Measurements from ENCODE around the gene ACTRT3.

GRCh38 chr3:169790219-169790618 is 20.9 kb upstream of the ACTRT3 start:
- TF ChIP-seq YY1 (IDR thresholded peaks at IDR 0.05; ENCODE audit: insufficient read depth, insufficient read length) (no peak), ZNF274 (IDR thresholded peaks at IDR 0.05; ENCODE audit: low read depth, low read length) (no peak), SUZ12 (IDR thresholded peaks at IDR 0.05; ENCODE audit: extremely low read depth, insufficient read depth, insufficient read length) (no peak)
